ENCODE data around the gene RIPK4.
"Not testable (repeated sequence)": the region's sequence is repeated elsewhere in the genome, so short reads cannot be mapped to it uniquely, and the experiment has no call there.

RIPK4 gene

DNA sequence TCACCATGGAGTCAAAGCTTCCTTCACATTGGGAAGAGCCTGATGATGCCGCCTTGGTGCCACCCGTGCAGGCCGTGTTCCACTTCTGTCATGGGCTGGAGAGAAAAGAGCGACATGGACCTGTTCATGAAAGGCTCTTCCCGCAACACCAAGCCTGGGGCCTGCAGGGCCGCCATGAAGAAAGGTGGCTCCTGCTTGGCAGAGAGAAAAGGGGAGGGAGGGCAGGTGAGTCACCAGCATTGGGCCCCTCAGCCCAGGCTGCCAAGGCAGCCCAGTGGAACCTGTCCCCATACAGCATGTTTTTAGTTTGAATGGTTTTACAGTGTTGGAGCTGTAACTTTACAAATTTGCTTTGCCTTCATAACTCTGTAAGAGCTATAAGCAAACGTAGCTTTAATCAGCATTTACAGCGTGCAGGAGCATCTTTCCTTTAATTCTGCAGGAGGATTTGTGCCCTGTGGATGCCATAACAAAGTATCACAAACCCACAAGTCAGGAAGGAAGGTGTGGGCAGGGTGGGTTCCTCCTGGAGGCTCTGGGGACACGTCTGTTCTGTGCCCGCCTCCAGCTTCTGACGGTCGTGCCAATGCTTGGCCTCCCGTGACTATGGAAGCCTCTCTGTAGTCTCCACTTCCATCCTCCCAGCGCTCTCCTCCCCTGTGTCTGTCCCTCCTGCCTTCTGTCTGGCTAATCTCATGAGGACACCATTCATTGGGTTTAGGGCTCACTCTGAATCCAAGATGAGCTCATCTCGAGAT is 49.1 kb downstream of the RIPK4 start:
- DNase-seq: no peak

DNA sequence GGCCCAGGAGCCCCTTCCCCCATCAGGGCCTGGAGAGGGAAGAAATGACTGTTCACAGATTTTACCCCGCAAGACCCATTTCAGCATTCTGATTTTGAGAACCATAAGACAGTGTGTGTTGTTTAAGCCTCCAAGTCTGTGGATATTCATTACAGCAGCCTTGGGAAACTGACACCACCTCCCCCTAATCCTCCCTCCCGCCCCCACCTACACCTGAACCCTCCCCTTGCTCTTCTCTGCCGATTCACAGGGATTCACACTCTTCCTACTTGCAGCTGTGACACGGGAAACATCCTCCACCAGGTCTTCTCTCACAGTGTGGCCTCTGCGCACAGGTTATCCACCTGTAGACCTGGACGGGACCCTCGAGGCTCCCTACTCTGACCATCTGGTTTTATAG is 50.1 kb downstream of the RIPK4 start:
- DNase-seq: no peak

GRCh38 chr21:41715649-41716281 is 51.1 kb downstream of the RIPK4 start:
- no peak for DNase-seq

DNA sequence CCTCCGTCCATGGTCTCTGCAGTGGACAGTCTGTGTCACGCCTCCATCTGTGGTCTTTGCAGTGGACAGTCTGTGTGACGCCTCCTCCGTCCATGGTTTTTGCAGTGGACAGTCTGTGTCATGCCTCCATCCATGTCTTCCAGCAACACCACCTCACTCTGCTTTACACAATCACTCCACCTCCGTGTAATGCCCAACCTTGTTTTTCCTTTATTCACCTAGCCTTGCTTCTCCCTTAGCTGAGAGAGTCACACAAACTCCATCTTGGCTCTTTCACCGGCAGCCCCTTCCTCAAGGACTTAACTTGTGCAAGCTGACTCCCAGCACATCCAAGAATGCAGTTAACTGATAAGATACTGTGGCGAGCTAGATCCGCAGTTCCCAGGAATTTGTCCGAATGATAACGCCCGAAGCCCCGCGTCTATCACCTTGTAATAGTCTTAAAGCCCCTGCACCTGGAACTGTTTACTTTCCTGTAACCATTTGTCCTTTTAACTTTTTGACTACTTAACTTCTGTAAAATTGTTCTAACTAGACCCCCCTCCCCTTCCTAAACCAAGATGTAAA is 52.5 kb downstream of the RIPK4 start:
- DNase-seq: not testable (repeated sequence)

DNA sequence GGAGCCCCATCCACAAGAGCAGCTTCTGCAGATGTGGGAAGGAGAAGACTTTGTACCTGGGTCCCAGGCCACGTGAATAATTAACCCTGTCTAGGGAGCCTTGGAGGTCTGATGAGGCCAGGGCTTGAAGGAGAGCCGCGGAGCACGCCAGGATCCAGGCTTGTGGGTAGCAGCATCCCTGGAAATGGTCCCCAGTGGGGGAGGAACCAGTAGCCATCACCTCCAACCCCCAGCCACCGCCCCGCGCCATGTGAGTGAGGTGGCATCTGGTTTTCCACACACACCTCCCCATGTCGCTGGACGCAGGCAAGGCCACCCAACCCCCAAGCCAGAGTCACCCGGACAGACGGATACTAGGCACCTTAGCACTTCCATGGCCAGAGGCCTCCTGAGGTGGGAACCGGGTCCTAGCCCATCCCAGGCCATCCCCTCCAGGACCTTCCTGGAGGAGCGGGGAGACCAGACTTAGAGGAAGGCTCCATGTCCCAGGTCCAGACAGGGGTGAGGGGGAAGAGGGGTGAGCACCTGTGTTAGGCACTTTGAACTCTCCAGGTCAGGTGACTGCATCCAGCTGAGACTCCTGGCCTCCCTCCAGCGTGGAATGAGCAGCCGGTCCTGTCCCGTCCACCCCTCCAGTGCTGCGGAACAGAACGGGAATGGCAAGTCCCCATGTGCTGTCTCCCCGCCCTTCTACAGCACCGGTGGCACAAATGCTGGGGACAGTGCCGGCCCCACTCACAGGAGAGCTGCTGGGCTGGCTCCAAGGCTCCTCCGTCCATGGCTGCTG is 53.2 kb downstream of the RIPK4 start:
- DNase-seq: no peak

- DNase-seq: no peak
Measured at GRCh38 chr21:41712730-41713129, 54.1 kb downstream of the RIPK4 start.

GRCh38 chr21:41712201-41712600 is 54.7 kb downstream of the RIPK4 start:
- DNase-seq: no peak

- no peak for DNase-seq
Measured at GRCh38 chr21:41711416-41712007, 55.3 kb downstream of the RIPK4 start.

GRCh38 chr21:41710823-41711160 is 56.1 kb downstream of the RIPK4 start:
- DNase-seq: no peak

GRCh38 chr21:41709965-41710822 is 56.7 kb downstream of the RIPK4 start:
- no peak for DNase-seq

GRCh38 chr21:41709166-41709565 is 57.7 kb downstream of the RIPK4 start:
- DNase-seq: no peak

DNA sequence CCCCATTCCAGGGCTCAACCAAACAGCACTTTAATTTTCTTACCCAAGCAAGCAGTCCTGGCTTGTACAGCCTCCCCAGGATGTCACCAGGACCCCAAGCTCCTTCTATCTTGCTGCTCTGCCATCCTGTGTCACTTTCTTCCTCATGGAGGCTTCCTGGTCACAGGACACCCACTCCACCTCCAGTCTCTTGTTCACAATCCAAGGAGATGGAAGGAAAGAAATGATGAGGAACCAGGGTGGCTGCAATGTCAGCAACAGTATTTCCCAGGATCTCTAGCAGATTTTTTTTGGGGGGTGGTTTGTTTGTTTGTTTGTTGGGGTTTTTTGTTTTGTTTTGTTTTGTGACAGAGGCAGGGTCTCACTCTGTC is 58.9 kb downstream of the RIPK4 start:
- no peak for DNase-seq

DNA sequence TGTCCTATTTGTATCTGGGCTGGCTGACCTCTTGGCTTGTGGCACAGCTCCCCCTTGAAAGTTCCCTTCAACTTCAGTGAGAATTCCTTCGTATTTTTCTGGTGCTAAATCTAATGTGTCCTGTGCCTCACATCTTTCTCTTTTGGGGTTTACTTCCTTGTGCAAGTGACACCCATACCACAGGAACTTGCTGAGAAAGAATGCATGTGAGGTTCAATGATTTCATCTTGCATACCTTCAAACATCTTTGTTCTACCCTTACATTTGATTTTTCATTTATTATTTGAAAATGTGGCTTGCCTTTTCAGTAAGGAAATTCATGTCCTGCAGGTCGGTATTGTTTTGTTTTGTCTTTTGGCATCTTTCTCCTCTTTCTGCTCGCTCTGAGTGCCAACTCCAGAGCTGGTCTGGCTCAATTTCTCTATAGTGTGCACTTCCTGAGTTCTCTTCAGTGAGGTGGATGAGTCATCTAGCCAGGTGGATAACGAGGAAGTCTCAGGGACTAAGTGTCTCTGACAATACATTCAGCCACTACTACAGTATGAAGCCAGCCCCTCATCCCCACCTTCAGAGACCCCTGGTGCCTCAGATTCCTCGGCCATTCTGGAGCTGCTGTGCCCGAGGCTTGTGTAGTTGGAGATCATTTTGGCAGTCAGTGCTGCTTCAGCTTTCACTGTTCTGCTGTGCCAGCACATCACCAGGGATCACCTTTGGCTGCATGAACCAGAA is 59.5 kb downstream of the RIPK4 start:
- DNase-seq: no peak

GRCh38 chr21:41706678-41707077 is 60.2 kb downstream of the RIPK4 start:
- no peak for DNase-seq

DNA sequence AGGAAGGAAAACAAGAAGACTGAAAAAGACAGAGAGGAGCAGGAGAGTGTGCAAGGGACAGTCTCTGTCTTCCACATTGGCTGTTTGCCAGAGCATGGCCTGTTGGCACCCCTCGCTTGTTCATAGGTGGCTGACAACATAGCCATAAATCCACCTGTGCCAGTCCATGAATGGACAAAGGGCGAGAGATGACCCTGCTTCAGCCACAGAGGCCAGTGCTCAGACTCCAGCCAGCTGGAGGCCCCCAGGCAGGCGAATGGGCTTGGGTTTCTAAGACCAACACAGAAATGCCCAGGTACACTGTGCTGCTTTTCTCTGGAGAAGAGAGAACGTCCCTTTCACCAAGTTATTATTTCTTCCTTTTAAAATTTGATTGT is 60.6 kb downstream of the RIPK4 start:
- no peak for DNase-seq

GRCh38 chr21:41705546-41706262 is 61.1 kb downstream of the RIPK4 start:
- DNase-seq: no peak

GRCh38 chr21:41703857-41704501 is 62.9 kb downstream of the RIPK4 start:
- no peak for DNase-seq

GRCh38 chr21:41701749-41702148 is 65.1 kb downstream of the RIPK4 start:
- DNase-seq: no peak

- no peak for DNase-seq
Measured at GRCh38 chr21:41699311-41699710, 67.5 kb downstream of the RIPK4 start.

Data from amygdala (tissue), 56 donors.